ENCODE data around the gene MYOZ1. TPM values are rescaled to one million over a fixed set of nuclear protein-coding genes. Genes with fewer than 3 reads are reported as not detected.

The MYOZ1 gene
- total RNA-seq, 1 experiment from 2014 or later = 2.4 TPM

- H3K9me3 ChIP-seq (ENCODE audit: control insufficient read depth, low read depth, low read length) = no peaks in the 10 kb centered on the region
- Mint-ChIP-seq H3K27me3 (ENCODE audit: low read depth) (no peaks in the 10 kb centered on the region), H3K4me3 (no peak overlapping the region), H3K27ac (no peak overlapping the region), H3K36me3 (ENCODE audit: insufficient read depth in 1 of 3, low read depth in 3 of 3) (peaks cover 10 to 19% (median 12%) of the 10 kb centered on the region in 3 experiments), H3K9me3 (peaks cover 7 to 8% of the 10 kb centered on the region in 2 experiments), H3K4me1 (peaks cover 28 to 38% of the 10 kb centered on the region in 2 experiments)
- TF ChIP-seq, protein P1, sequence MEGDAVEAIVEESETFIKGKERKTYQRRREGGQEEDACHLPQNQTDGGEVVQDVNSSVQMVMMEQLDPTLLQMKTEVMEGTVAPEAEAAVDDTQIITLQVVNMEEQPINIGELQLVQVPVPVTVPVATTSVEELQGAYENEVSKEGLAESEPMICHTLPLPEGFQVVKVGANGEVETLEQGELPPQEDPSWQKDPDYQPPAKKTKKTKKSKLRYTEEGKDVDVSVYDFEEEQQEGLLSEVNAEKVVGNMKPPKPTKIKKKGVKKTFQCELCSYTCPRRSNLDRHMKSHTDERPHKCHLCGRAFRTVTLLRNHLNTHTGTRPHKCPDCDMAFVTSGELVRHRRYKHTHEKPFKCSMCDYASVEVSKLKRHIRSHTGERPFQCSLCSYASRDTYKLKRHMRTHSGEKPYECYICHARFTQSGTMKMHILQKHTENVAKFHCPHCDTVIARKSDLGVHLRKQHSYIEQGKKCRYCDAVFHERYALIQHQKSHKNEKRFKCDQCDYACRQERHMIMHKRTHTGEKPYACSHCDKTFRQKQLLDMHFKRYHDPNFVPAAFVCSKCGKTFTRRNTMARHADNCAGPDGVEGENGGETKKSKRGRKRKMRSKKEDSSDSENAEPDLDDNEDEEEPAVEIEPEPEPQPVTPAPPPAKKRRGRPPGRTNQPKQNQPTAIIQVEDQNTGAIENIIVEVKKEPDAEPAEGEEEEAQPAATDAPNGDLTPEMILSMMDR (conservative IDR thresholded peaks at IDR 0.05) = no peak
- no CpG with 5 or more reads among the region's 1 CpG for WGBS (ENCODE audit: extremely low coverage, insufficient read length, low lambda C conversion rate)
- no peak overlapping the region for H3K27ac ChIP-seq (ENCODE audit: insufficient read length, low read depth, low read length)
- no peak overlapping the region for H3K4ac ChIP-seq (ENCODE audit: low read depth, low read length)
- H3K4me2 ChIP-seq (ENCODE audit: insufficient read depth, insufficient read length, low read length) = no peak overlapping the region
- no peak overlapping the region for H2BK5ac ChIP-seq (ENCODE audit: insufficient read length, low read length)
- H2AFZ ChIP-seq (ENCODE audit: low read length) = no peak overlapping the region
- peaks cover 6% of the 10 kb centered on the region; the same call in 1 of the 2 replicates for H3K79me2 ChIP-seq (ENCODE audit: insufficient read depth, low read length)
- no peaks in the 10 kb centered on the region for H3K27me3 ChIP-seq (ENCODE audit: insufficient read depth, low read length)
- no peak overlapping the region for H4K5ac ChIP-seq (ENCODE audit: insufficient read length, low read depth, low read length)
- no peaks in the 10 kb centered on the region; the same call in 1 of the 2 replicates for H3K4me1 ChIP-seq (ENCODE audit: insufficient read depth, low read length)
- no peak for DNase-seq
- H3K14ac ChIP-seq (ENCODE audit: insufficient read depth, low read length) = no peak overlapping the region
- no peaks in the 10 kb centered on the region for H3K23me2 ChIP-seq (ENCODE audit: insufficient read length, low read depth, low read length, poor library complexity, severe bottlenecking)
- H3K56ac ChIP-seq (ENCODE audit: insufficient read length, low read depth, low read length) = no peak overlapping the region
- no peak overlapping the region for H4K91ac ChIP-seq (ENCODE audit: insufficient read length, low read depth, low read length)
- no peak overlapping the region for H2BK120ac ChIP-seq (ENCODE audit: low read depth, low read length, poor library complexity, severe bottlenecking)
- no peak overlapping the region for H2BK12ac ChIP-seq (ENCODE audit: insufficient read length, low read depth, low read length)
- no peak overlapping the region for H2BK20ac ChIP-seq (ENCODE audit: low read depth, low read length, poor library complexity, severe bottlenecking)
- no peaks in the 10 kb centered on the region for H4K20me1 ChIP-seq (ENCODE audit: control insufficient read depth, insufficient read depth, insufficient read length)
- no peak overlapping the region for H3K18ac ChIP-seq (ENCODE audit: insufficient read length, low read depth, low read length)
- H2AK5ac ChIP-seq (ENCODE audit: insufficient read length, low read length) = no peak overlapping the region
- H2BK15ac ChIP-seq (ENCODE audit: low read depth, low read length) = no peak overlapping the region
- H3K23ac ChIP-seq (ENCODE audit: insufficient read length, low read depth, low read length) = no peak overlapping the region
- H3K79me1 ChIP-seq (ENCODE audit: insufficient read depth, low read depth, low read length, poor library complexity, severe bottlenecking) = peaks cover 8% of the 10 kb centered on the region
- no peak overlapping the region for H3T11ph ChIP-seq (ENCODE audit: low read length)
- no peak overlapping the region for H4K8ac ChIP-seq (replicated peaks; ENCODE audit: insufficient read length, low read depth, low read length)
- no peak overlapping the region for H3K9ac ChIP-seq (ENCODE audit: extremely low read depth, insufficient read length, low read length)
These were observed 52.6 kb downstream of the MYOZ1 start for GRCh38 chr10:73588656-73589055.
